ENCODE results near the gene AGO3. TPM values are rescaled to one million over a fixed set of nuclear protein-coding genes. Genes with fewer than 3 reads are reported as not detected.

AGO3 gene
- total RNA-seq, 1 experiment from 2014 or later, result 39.4 TPM

DNA sequence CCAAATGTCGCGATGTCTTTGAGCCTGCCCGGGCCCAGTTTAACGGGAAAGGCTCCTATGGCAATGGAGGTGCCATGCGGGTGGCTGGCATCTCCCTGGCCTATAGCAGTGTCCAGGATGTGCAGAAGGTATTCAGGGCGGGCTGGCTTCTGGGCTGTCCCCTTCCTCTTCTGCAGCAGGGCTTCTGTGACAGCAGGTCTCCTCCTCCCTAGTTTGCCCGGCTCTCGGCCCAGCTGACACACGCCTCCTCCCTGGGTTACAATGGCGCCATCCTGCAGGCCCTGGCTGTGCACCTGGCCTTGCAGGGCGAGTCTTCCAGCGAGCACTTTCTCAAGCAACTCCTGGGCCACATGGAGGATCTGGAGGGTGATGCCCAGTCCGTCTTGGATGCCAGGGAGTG lies 160.8 kb downstream of the AGO3 start:
- CTCF ChIA-PET, result no interaction called here

DNA sequence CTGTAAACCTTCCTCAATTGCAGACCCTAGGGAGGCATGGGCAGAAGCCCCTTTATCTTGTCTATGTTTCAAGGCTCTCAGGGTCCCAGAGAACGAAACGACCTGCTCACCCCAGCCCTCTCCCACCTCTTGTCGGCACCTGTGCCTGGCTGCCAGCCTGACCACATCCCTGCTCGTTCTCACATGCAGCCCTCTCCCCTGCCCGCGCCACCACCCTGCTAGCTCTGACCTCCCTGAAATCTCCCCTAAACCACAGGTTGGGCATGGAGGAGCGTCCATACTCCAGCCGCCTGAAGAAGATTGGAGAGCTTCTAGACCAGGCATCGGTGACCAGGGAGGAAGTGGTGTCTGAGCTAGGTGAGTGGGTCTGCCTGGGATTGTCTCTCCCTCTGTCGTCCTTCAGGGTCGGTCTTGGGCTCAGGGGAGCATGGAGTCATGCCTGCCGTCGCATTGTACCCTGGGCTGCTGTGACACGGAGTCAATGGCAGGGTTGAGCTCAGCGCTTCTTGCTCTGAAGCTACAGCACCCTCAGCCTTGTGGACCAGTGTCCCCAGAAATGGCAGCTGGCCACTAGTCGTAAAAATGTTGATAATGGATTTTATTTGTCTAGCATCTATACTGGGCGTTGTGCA lies 161.4 kb downstream of the AGO3 start:
- no peak for TF ChIP-seq SIN3A (IDR thresholded peaks at IDR 0.05; ENCODE audit: borderline replicate concordance, insufficient read depth, low read depth, low read length)
- TF ChIP-seq, protein P1, sequence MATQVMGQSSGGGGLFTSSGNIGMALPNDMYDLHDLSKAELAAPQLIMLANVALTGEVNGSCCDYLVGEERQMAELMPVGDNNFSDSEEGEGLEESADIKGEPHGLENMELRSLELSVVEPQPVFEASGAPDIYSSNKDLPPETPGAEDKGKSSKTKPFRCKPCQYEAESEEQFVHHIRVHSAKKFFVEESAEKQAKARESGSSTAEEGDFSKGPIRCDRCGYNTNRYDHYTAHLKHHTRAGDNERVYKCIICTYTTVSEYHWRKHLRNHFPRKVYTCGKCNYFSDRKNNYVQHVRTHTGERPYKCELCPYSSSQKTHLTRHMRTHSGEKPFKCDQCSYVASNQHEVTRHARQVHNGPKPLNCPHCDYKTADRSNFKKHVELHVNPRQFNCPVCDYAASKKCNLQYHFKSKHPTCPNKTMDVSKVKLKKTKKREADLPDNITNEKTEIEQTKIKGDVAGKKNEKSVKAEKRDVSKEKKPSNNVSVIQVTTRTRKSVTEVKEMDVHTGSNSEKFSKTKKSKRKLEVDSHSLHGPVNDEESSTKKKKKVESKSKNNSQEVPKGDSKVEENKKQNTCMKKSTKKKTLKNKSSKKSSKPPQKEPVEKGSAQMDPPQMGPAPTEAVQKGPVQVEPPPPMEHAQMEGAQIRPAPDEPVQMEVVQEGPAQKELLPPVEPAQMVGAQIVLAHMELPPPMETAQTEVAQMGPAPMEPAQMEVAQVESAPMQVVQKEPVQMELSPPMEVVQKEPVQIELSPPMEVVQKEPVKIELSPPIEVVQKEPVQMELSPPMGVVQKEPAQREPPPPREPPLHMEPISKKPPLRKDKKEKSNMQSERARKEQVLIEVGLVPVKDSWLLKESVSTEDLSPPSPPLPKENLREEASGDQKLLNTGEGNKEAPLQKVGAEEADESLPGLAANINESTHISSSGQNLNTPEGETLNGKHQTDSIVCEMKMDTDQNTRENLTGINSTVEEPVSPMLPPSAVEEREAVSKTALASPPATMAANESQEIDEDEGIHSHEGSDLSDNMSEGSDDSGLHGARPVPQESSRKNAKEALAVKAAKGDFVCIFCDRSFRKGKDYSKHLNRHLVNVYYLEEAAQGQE (IDR thresholded peaks at IDR 0.05; ENCODE audit: insufficient read depth in 1 of 2, low read depth in 2 of 2, low read length in 1 of 2), result no peak
- TF ChIP-seq TCF7L2 (IDR thresholded peaks at IDR 0.05; ENCODE audit: low read depth, low read length), result no peak
- no peak for TF ChIP-seq POLR2AphosphoS5 (IDR thresholded peaks at IDR 0.05; ENCODE audit: low read depth, low read length)
- TF ChIP-seq, protein P2, sequence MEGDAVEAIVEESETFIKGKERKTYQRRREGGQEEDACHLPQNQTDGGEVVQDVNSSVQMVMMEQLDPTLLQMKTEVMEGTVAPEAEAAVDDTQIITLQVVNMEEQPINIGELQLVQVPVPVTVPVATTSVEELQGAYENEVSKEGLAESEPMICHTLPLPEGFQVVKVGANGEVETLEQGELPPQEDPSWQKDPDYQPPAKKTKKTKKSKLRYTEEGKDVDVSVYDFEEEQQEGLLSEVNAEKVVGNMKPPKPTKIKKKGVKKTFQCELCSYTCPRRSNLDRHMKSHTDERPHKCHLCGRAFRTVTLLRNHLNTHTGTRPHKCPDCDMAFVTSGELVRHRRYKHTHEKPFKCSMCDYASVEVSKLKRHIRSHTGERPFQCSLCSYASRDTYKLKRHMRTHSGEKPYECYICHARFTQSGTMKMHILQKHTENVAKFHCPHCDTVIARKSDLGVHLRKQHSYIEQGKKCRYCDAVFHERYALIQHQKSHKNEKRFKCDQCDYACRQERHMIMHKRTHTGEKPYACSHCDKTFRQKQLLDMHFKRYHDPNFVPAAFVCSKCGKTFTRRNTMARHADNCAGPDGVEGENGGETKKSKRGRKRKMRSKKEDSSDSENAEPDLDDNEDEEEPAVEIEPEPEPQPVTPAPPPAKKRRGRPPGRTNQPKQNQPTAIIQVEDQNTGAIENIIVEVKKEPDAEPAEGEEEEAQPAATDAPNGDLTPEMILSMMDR (IDR thresholded peaks at IDR 0.05), result no peak
- Histone ChIP-seq H3K27me3 (ENCODE audit: control insufficient read depth, insufficient read depth, low read length) (no peaks in the 10 kb centered on the region), H3K4me3 (ENCODE audit: low read depth in 2 of 2, low read length in 2 of 2) (no peak overlapping the region), H3K36me3 (ENCODE audit: control insufficient read depth, insufficient read depth, low read length) (peaks cover 13% of the 10 kb centered on the region), H3K9me3 (ENCODE audit: control insufficient read depth, insufficient read depth, low read depth, low read length) (no peaks in the 10 kb centered on the region), H3K27ac (ENCODE audit: low read length) (no peak overlapping the region), H3K4me1 (ENCODE audit: control insufficient read depth, insufficient read depth, low read length) (peaks cover 3% of the 10 kb centered on the region; the same call in 1 of the 2 replicates)
- DNase-seq (ENCODE audit: low read depth, low spot score) (no peak), ATAC-seq (no peak)
- CTCF ChIA-PET, result no interaction called here
- BruUV-seq (replicated peaks), result no TSS peak
- POLR2A ChIA-PET, result no interaction called here
- in situ Hi-C loops (cut with HindIII; ENCODE audit: low pct_unique_long_range_greater_than_20kb, low sequenced_read_pairs) (no loop called here), intact Hi-C loops (cut with micrococcal nuclease; ENCODE audit: unreplicated experiment) (no loop called here)

More for the DNA sequence above, 160.8 kb downstream of the AGO3 start:
- Histone ChIP-seq H3K4me1 (ENCODE audit: control insufficient read depth, insufficient read depth, low read length) (no peaks in the 10 kb centered on the region; the same call in 1 of the 2 replicates), H3K27ac (ENCODE audit: low read length) (no peak overlapping the region), H3K9me3 (ENCODE audit: control insufficient read depth, insufficient read depth, low read depth, low read length) (no peaks in the 10 kb centered on the region), H3K27me3 (ENCODE audit: control insufficient read depth, insufficient read depth, low read length) (no peaks in the 10 kb centered on the region), H3K4me3 (ENCODE audit: low read depth in 2 of 2, low read length in 2 of 2) (no peak overlapping the region), H3K36me3 (ENCODE audit: control insufficient read depth, insufficient read depth, low read length) (peaks cover 13% of the 10 kb centered on the region)
- no peak for DNase-seq (ENCODE audit: low read depth, low spot score)
- in situ Hi-C loops (cut with HindIII; ENCODE audit: low pct_unique_long_range_greater_than_20kb, low sequenced_read_pairs), result no loop called here
- TF ChIP-seq, protein P1 (IDR thresholded peaks at IDR 0.05; ENCODE audit: insufficient read depth in 1 of 2, low read depth in 2 of 2, low read length in 1 of 2), result no peak
- TF ChIP-seq POLR2AphosphoS5 (IDR thresholded peaks at IDR 0.05; ENCODE audit: low read depth, low read length) (no peak), SIN3A (IDR thresholded peaks at IDR 0.05; ENCODE audit: borderline replicate concordance, insufficient read depth, low read depth, low read length) (no peak), TCF7L2 (IDR thresholded peaks at IDR 0.05; ENCODE audit: low read depth, low read length) (no peak)
- TF ChIP-seq, protein P2 (IDR thresholded peaks at IDR 0.05), result no peak
- POLR2A ChIA-PET, result no interaction called here
- ATAC-seq, result no peak
- BruUV-seq (replicated peaks), result no TSS peak
- intact Hi-C loops (cut with micrococcal nuclease; ENCODE audit: unreplicated experiment), result no loop called here

Measured in Panc1 (cell line).